HCT116 (cell line): ENCODE results near the gene AVEN. TPM values are rescaled to one million over a fixed set of nuclear protein-coding genes. Genes with fewer than 3 reads are reported as not detected.

Experiments used
- ATAC-seq: fragments of 200-7000 bp; cut with Tn5 transposase; 2 replicates; pipeline ENCODE4 v1.9.1; 2020; ENCODE audit warnings: mild to moderate bottlenecking, moderate library complexity
- BruUV-seq: library from RNA; stranded (reverse); fragments of 400-500 nt; replicated peaks from 2 replicates; lab custom pipeline; 2021; lab: Mats Ljungman, UMichigan
- CTCF ChIA-PET: fragments of 300-600 bp; sonication (Branson Sonifier 250); formaldehyde crosslinking; loops from one replicate; lab custom pipeline; 2021; ENCODE audit warnings: antibody characterized with exemption; lab: Charles Lee
- POLR2A ChIA-PET: fragments of 300-600, 350-600 bp; sonication (Branson Sonifier 250); formaldehyde crosslinking; loops from one replicate; lab custom pipeline; 2021; ENCODE audit warnings: antibody characterized with exemption; lab: Charles Lee
- RAD21 ChIA-PET, 2 experiments: fragments of 300-600 bp; sonication (Branson Sonifier 250); formaldehyde crosslinking; loops; one replicate each; lab custom pipeline; 2023; ENCODE audit warnings: low total read pairs in 2 of 2; ENCODE audit not compliant: uncharacterized antibody in 2 of 2, unreplicated experiment in 2 of 2, low non-redundant PET in 1 of 2; lab: Charles Lee
- DNase-seq: peaks from one replicate; pipeline ENCODE4 v3.0.0-alpha.2; 2010; ENCODE audit warnings: low read depth, low spot score
- H2AFZ ChIP-seq: fragments of 200-600 bp; shearing (Covaris generic), sonication (generic); 2 replicates; pipeline ENCODE4 v1.6.1; 2017; ENCODE audit warnings: low read depth, mixed run types, mixed read lengths, antibody characterized with exemption, low read length; ENCODE audit not compliant: poor library complexity, severe bottlenecking
- H3K27ac ChIP-seq: 2 replicates; pipeline ENCODE4 v1.5.1; 2012; ENCODE audit warnings: low read depth, low read length
- H3K27me3 ChIP-seq: fragments of 200-600 bp; sonication (generic); 2 replicates; pipeline ENCODE4 v1.6.1; 2016; ENCODE audit warnings: mixed run types, low read length, mixed read lengths; ENCODE audit not compliant: insufficient read depth
- H3K36me3 ChIP-seq, 2 experiments: fragments of 200-500 bp in 1 of 2; fragments of 200-600 bp in 1 of 2; sonication (Bioruptor generic) in 1 of 2; sonication (generic) in 1 of 2; 2 replicates each; pipeline versions ENCODE4 v1.5.1 to v1.6.1; 2014 to 2016; ENCODE audit warnings: low read length in 2 of 2, inconsistent platforms in 1 of 2, mixed read lengths in 1 of 2, mixed run types in 1 of 2; ENCODE audit not compliant: insufficient read depth in 2 of 2, control insufficient read depth in 1 of 2
- H3K4me1 ChIP-seq, 2 experiments: fragments of 200-600 bp in 1 of 2; sonication (generic) in 1 of 2; 2 replicates each; pipeline versions ENCODE4 v1.5.1 to v1.6.1; 2012 to 2017; ENCODE audit warnings: low read length in 2 of 2, inconsistent platforms in 1 of 2, mild to moderate bottlenecking in 1 of 2, mixed read lengths in 1 of 2, mixed run types in 1 of 2, moderate library complexity in 1 of 2; ENCODE audit not compliant: insufficient read depth in 2 of 2, control insufficient read depth in 1 of 2
- H3K4me2 ChIP-seq: fragments of 200-600 bp; sonication (generic); 2 replicates; pipeline ENCODE4 v1.6.1; 2017; ENCODE audit warnings: mixed run types, low read length, mixed read lengths
- H3K4me3 ChIP-seq, 2 experiments: fragments of 200-600 bp in 1 of 2; sonication (generic) in 1 of 2; replicated peaks in 1 of 2; 2 replicates each; pipeline ENCODE4 v1.5.1; 2011 to 2016; ENCODE audit warnings: low read length in 2 of 2, control low read depth in 1 of 2, low read depth in 1 of 2, mild to moderate bottlenecking in 1 of 2, mixed read lengths in 1 of 2, mixed run types in 1 of 2
- H3K79me2 ChIP-seq: fragments of 200-600 bp; sonication (generic); 2 replicates; pipeline ENCODE4 v1.6.1; 2017; ENCODE audit warnings: mild to moderate bottlenecking, mixed run types, low read length, moderate library complexity, mixed read lengths; ENCODE audit not compliant: insufficient read depth
- H3K9ac ChIP-seq: fragments of 200-600 bp; sonication (generic); 2 replicates; pipeline ENCODE4 v1.6.1; 2016; ENCODE audit warnings: low read length, mixed read lengths
- H3K9me2 ChIP-seq: fragments of 200-600 bp; sonication (generic), shearing (Covaris generic); 2 replicates; pipeline ENCODE4 v1.6.1; 2017; ENCODE audit warnings: mixed run types, mild to moderate bottlenecking, moderate library complexity; ENCODE audit not compliant: insufficient read depth
- H3K9me3 ChIP-seq, 2 experiments: fragments of 200-500 bp in 1 of 2; fragments of 200-600 bp in 1 of 2; sonication (Bioruptor generic) in 1 of 2; sonication (generic) in 1 of 2; 2 replicates each; pipeline ENCODE4 v1.6.1; 2014 to 2017; ENCODE audit warnings: low read length in 2 of 2, mixed read lengths in 2 of 2, inconsistent platforms in 1 of 2, low read depth in 1 of 2, mild to moderate bottlenecking in 1 of 2, mixed run types in 1 of 2, moderate library complexity in 1 of 2; ENCODE audit not compliant: control insufficient read depth in 1 of 2, insufficient read depth in 1 of 2
- H4K20me1 ChIP-seq: fragments of 200-600 bp; sonication (generic), shearing (Covaris generic); 2 replicates; pipeline ENCODE4 v1.6.1; 2017; ENCODE audit warnings: mixed run types, mild to moderate bottlenecking, moderate library complexity; ENCODE audit not compliant: insufficient read depth
- CBX3 ChIP-seq: IDR thresholded peaks from 2 replicates; pipeline ENCODE4 v1.6.1; 2012; ENCODE audit warnings: low read depth
- CEBPB ChIP-seq: IDR thresholded peaks from 2 replicates; pipeline ENCODE4 v1.6.1; 2012; ENCODE audit warnings: low read depth
- CTCF ChIP-seq, 3 experiments: fragments of 200-600 bp in 1 of 3; sonication (generic) in 1 of 3; IDR thresholded peaks in 2 of 3; conservative IDR thresholded peaks in 1 of 3; 2 replicates each; pipeline ENCODE4 v1.5.1; 2012 to 2017; ENCODE audit warnings: low read depth in 2 of 3, low read length in 2 of 3, antibody characterized with exemption in 1 of 3, borderline replicate concordance in 1 of 3, control low read depth in 1 of 3, mild to moderate bottlenecking in 1 of 3, mixed read lengths in 1 of 3, mixed run types in 1 of 3, moderate library complexity in 1 of 3; ENCODE audit not compliant: insufficient read depth in 1 of 3
- EGR1 ChIP-seq: IDR thresholded peaks from 2 replicates; pipeline ENCODE4 v1.6.1; 2012; ENCODE audit warnings: low read depth
- EZH2 ChIP-seq: fragments of 200-600 bp; sonication (generic); IDR thresholded peaks from 2 replicates; pipeline ENCODE4 v1.6.1; 2017; ENCODE audit warnings: antibody characterized with exemption, mixed run types
- FOSL1 ChIP-seq: IDR thresholded peaks from 2 replicates; pipeline ENCODE4 v1.6.1; 2012; ENCODE audit warnings: low read depth
- MAX ChIP-seq: IDR thresholded peaks from 2 replicates; pipeline ENCODE4 v1.6.1; 2012
- POLR2A ChIP-seq: IDR thresholded peaks from 2 replicates; pipeline ENCODE4 v1.7.0; 2011; ENCODE audit warnings: borderline replicate concordance; ENCODE audit not compliant: insufficient read depth, insufficient read length; ENCODE audit errors: extremely low read depth
- POLR2AphosphoS5 ChIP-seq: IDR thresholded peaks from 2 replicates; pipeline ENCODE4 v1.6.1; 2011; ENCODE audit warnings: mild to moderate bottlenecking, low read depth, low read length, moderate library complexity
- RAD21 ChIP-seq: IDR thresholded peaks from 2 replicates; pipeline ENCODE4 v1.6.1; 2012; ENCODE audit warnings: low read depth, mild to moderate bottlenecking
- REST ChIP-seq: IDR thresholded peaks from 2 replicates; pipeline ENCODE4 v1.6.1; 2012; ENCODE audit warnings: low read depth
- SP1 ChIP-seq: IDR thresholded peaks from 2 replicates; pipeline ENCODE4 v1.6.1; 2012; ENCODE audit warnings: low read depth
- SRF ChIP-seq: IDR thresholded peaks from 2 replicates; pipeline ENCODE4 v1.6.1; 2012; ENCODE audit warnings: low read depth
- ZFX ChIP-seq: fragments of 450-650 bp; IDR thresholded peaks from 2 replicates; pipeline ENCODE4 v1.6.1; 2017
- ZNF274 ChIP-seq: fragments of 200-500 bp; sonication (Bioruptor generic); IDR thresholded peaks from 2 replicates; pipeline ENCODE4 v1.6.1; 2014; ENCODE audit warnings: mild to moderate bottlenecking, low read depth, low read length, inconsistent platforms
- intact Hi-C: fragments of 100-400 bp; cut with micrococcal nuclease; formaldehyde crosslinking; loops from 2 replicates; pipeline ENCODE4 v1.10.0; 2022
- total RNA-seq: library from RNA; stranded (reverse); gene quantifications from one replicate; pipeline ENCODE4 v1.2.1, GENCODE V29; 2021; ENCODE audit not compliant: unreplicated experiment
- TF ChIP-seq, protein P1 (sequence below): IDR thresholded peaks from 2 replicates; pipeline ENCODE4 v1.6.1; 2011; ENCODE audit warnings: mild to moderate bottlenecking, low read length, moderate library complexity; ENCODE audit not compliant: insufficient replicate concordance; ENCODE audit errors: extremely low read depth
- TF ChIP-seq, protein P2 (sequence below): IDR thresholded peaks from 2 replicates; pipeline ENCODE4 v1.6.1; 2012

AVEN gene
- total RNA-seq, 1 experiment from 2014 or later, result 6.8 TPM

DNA sequence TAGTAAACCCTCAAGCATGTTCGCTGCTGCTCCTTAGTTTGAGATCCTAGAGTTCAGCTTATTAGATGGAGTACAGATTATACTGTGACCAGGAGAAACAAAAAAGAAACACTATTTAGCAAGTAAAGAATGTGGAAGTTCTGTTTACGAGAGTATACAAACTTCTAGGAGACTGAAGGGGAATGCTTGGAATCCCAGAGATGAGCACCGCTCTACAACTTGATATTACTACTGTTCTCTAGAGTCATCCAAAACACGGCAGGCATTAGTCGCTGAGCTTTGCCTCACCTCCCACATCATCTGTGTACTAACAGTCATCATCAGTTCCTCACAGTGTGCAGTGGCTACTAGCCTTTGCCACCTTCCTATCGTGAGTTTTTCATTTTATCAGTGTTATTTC lies 192.1 kb downstream of the AVEN start:
- H3K9ac ChIP-seq, result no peak overlapping the region
- no peaks in the 10 kb centered on the region for H3K79me2 ChIP-seq
- intact Hi-C loops, result no loop called here
- DNase-seq (no peak), ATAC-seq (no peak)
- TF ChIP-seq SRF (no peak), EGR1 (no peak), CEBPB (no peak), ZFX (no peak), POLR2AphosphoS5 (no peak), SP1 (no peak), POLR2A (no peak), EZH2 (no peak), FOSL1 (no peak), RAD21 (no peak), ZNF274 (no peak), CBX3 (no peak), CTCF (IDR thresholded peaks at IDR 0.05 in 2 of 3, conservative IDR thresholded peaks at IDR 0.05 in 1 of 3; ENCODE audit: borderline replicate concordance in 1 of 3, insufficient read depth in 1 of 3, low read depth in 2 of 3, low read length in 2 of 3) (no peak), MAX (no peak), REST (no peak)
- TF ChIP-seq, protein P1, sequence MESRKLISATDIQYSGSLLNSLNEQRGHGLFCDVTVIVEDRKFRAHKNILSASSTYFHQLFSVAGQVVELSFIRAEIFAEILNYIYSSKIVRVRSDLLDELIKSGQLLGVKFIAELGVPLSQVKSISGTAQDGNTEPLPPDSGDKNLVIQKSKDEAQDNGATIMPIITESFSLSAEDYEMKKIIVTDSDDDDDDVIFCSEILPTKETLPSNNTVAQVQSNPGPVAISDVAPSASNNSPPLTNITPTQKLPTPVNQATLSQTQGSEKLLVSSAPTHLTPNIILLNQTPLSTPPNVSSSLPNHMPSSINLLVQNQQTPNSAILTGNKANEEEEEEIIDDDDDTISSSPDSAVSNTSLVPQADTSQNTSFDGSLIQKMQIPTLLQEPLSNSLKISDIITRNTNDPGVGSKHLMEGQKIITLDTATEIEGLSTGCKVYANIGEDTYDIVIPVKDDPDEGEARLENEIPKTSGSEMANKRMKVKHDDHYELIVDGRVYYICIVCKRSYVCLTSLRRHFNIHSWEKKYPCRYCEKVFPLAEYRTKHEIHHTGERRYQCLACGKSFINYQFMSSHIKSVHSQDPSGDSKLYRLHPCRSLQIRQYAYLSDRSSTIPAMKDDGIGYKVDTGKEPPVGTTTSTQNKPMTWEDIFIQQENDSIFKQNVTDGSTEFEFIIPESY, result no peak
- TF ChIP-seq, protein P2, sequence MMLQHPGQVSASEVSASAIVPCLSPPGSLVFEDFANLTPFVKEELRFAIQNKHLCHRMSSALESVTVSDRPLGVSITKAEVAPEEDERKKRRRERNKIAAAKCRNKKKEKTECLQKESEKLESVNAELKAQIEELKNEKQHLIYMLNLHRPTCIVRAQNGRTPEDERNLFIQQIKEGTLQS, result no peak
- no peak overlapping the region for H3K4me3 ChIP-seq
- H4K20me1 ChIP-seq, result no peaks in the 10 kb centered on the region
- H3K4me2 ChIP-seq, result no peak overlapping the region
- no peak overlapping the region for H2AFZ ChIP-seq
- no peak overlapping the region for H3K27ac ChIP-seq
- no peaks in the 10 kb centered on the region for H3K9me3 ChIP-seq
- H3K4me1 ChIP-seq, result no peaks in the 10 kb centered on the region
- POLR2A ChIA-PET, result no interaction called here
- RAD21 ChIA-PET, result no interaction called here
- H3K36me3 ChIP-seq, result no peaks in the 10 kb centered on the region
- H3K27me3 ChIP-seq, result no peaks in the 10 kb centered on the region
- no peaks in the 10 kb centered on the region for H3K9me2 ChIP-seq
- no TSS peak for BruUV-seq
- CTCF ChIA-PET, result no interaction called here
